ENCODE measurements around the gene CCPG1.

Gene CCPG1

GRCh38 chr15:55383687-55384086, 24.5 kb downstream of the CCPG1 start:
- no peak overlapping the region for H3K4me3 ChIP-seq (ENCODE audit: low read length)
- TF ChIP-seq EZH2phosphoT487 (IDR thresholded peaks at IDR 0.05; ENCODE audit: low read depth) = no peak
- TF ChIP-seq CTCF (IDR thresholded peaks at IDR 0.05; ENCODE audit: low read depth, low read length) = no peak

GRCh38 chr15:55381595-55381994, 26.6 kb downstream of the CCPG1 start:
- H2AFZ ChIP-seq (ENCODE audit: low read depth, low read length) = no peak overlapping the region
- TF ChIP-seq EZH2phosphoT487 (IDR thresholded peaks at IDR 0.05; ENCODE audit: low read depth) (no peak), CTCF (IDR thresholded peaks at IDR 0.05; ENCODE audit: low read depth, low read length) (no peak)
- no peak overlapping the region for H3K4me3 ChIP-seq (ENCODE audit: low read length)
- H3K4me1 ChIP-seq (ENCODE audit: low read length) = no peaks in the 10 kb centered on the region
- no peaks in the 10 kb centered on the region for H3K79me2 ChIP-seq (ENCODE audit: low read length)
- H3K27me3 ChIP-seq (ENCODE audit: low read depth, low read length) = no peaks in the 10 kb centered on the region
- no peaks in the 10 kb centered on the region for H3K9me3 ChIP-seq (ENCODE audit: insufficient read depth, low read length)
- no peak overlapping the region for H3K4me2 ChIP-seq (ENCODE audit: low read length)
- H3K27ac ChIP-seq (ENCODE audit: low read length) = no peak overlapping the region
- H3K9ac ChIP-seq (ENCODE audit: low read length) = no peak overlapping the region
- no peaks in the 10 kb centered on the region for H4K20me1 ChIP-seq (ENCODE audit: insufficient read depth, low read length)
- H3K36me3 ChIP-seq (replicated peaks; ENCODE audit: low read depth, low read length) = no peaks in the 10 kb centered on the region

More at GRCh38 chr15:55383687-55384086, 24.5 kb downstream of the CCPG1 start:
- Histone ChIP-seq H3K27ac (ENCODE audit: low read length) (no peak overlapping the region), H3K9me3 (ENCODE audit: insufficient read depth, low read length) (no peaks in the 10 kb centered on the region), H3K4me2 (ENCODE audit: low read length) (no peak overlapping the region), H2AFZ (ENCODE audit: low read depth, low read length) (no peak overlapping the region), H3K9ac (ENCODE audit: low read length) (no peak overlapping the region), H3K36me3 (replicated peaks; ENCODE audit: low read depth, low read length) (no peaks in the 10 kb centered on the region), H3K27me3 (ENCODE audit: low read depth, low read length) (no peaks in the 10 kb centered on the region), H3K79me2 (ENCODE audit: low read length) (no peaks in the 10 kb centered on the region), H4K20me1 (ENCODE audit: insufficient read depth, low read length) (no peaks in the 10 kb centered on the region), H3K4me1 (ENCODE audit: low read length) (no peaks in the 10 kb centered on the region)

GRCh38 chr15:55379095-55379494, 29.1 kb downstream of the CCPG1 start:
- no peaks in the 10 kb centered on the region for H3K27me3 ChIP-seq (ENCODE audit: low read depth, low read length)
- no peaks in the 10 kb centered on the region for H3K36me3 ChIP-seq (replicated peaks; ENCODE audit: low read depth, low read length)

More at GRCh38 chr15:55379095-55379494, 29.1 kb downstream of the CCPG1 start:
- no peak overlapping the region for H3K9ac ChIP-seq (ENCODE audit: low read length)
- H3K27ac ChIP-seq (ENCODE audit: low read length) = no peak overlapping the region
- H3K9me3 ChIP-seq (ENCODE audit: insufficient read depth, low read length) = no peaks in the 10 kb centered on the region
- no peak overlapping the region for H3K4me3 ChIP-seq (ENCODE audit: low read length)
- TF ChIP-seq CTCF (IDR thresholded peaks at IDR 0.05; ENCODE audit: low read depth, low read length) (no peak), EZH2phosphoT487 (IDR thresholded peaks at IDR 0.05; ENCODE audit: low read depth) (no peak)
- H3K79me2 ChIP-seq (ENCODE audit: low read length) = no peaks in the 10 kb centered on the region
- H3K4me2 ChIP-seq (ENCODE audit: low read length) = no peak overlapping the region
- no peak overlapping the region for H2AFZ ChIP-seq (ENCODE audit: low read depth, low read length)
- no peaks in the 10 kb centered on the region for H4K20me1 ChIP-seq (ENCODE audit: insufficient read depth, low read length)
- 0 out of 2 replicates have a peak, but pooled peaks cover 6% of the 10 kb centered on the region for H3K4me1 ChIP-seq (ENCODE audit: low read length)

Data from OCI-LY3 (cell line).